Activated effector memory CD4-positive, alpha-beta T cell treated with Interleukin-2 at 50 U/mL for 16 hours (primary cell): ENCODE measurements around the gene ARFRP1.
"Not testable (repeated sequence)": the region's sequence is repeated elsewhere in the genome, so short reads cannot be mapped to it uniquely, and the experiment has no call there.

Source experiments
- DNase-seq: peaks from one replicate; pipeline ENCODE4 v3.0.0-alpha.2; 2020

ARFRP1 gene

DNA sequence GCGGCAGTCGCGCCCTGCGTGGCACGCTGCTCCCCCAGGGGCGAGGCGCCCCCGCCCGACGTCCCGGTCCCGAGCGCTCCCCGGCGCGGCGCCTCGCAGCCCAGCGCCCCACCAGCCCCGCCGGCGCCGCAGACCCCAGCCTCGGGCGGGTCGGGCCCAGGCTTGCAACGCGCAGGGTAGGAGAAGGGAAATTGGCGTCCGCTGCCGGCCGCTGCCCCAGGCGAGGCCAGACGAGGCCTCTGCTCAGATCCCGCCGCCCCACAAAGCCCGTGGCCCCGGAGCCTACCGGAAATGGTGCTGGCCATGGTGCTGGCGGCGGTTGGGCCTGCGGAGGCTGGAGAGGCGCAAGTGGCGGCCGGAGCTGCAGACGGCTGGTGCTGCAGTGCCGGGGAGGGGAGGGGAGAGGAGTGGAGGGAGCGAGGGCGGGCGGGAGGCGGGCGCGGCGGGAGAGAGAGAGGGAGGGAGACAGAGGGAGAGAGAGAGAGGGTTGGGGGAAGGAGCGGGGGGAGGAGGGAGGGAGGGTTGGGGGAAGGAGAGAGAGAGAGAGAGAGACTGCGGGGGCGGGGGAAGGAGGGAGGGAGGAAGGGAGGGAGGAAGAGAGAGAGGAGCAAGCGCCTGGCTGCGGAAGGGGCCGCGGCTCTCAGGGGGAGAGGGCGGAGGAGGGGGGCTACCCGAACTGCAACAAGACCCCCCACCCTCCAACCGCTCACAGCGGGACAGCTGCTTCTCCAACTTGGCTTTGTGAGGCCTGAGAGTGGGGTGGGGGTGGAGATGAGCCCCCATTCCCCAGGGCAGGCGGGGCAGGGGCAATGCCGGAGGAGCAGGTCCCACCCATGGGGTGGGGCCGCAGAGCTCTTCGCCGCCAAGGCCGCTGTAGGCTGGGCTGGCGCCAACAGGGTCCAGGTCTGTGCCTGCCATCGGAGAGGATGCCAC is 54.5 kb downstream of the ARFRP1 start, which contains the start of gene STMN3:
STMN3 (minus strand) TSS at position 384 of the 933 bp plus-strand sequence; CDS start at position 305, 79 bp downstream.
- peak; percentile 62 for DNase-seq

DNA sequence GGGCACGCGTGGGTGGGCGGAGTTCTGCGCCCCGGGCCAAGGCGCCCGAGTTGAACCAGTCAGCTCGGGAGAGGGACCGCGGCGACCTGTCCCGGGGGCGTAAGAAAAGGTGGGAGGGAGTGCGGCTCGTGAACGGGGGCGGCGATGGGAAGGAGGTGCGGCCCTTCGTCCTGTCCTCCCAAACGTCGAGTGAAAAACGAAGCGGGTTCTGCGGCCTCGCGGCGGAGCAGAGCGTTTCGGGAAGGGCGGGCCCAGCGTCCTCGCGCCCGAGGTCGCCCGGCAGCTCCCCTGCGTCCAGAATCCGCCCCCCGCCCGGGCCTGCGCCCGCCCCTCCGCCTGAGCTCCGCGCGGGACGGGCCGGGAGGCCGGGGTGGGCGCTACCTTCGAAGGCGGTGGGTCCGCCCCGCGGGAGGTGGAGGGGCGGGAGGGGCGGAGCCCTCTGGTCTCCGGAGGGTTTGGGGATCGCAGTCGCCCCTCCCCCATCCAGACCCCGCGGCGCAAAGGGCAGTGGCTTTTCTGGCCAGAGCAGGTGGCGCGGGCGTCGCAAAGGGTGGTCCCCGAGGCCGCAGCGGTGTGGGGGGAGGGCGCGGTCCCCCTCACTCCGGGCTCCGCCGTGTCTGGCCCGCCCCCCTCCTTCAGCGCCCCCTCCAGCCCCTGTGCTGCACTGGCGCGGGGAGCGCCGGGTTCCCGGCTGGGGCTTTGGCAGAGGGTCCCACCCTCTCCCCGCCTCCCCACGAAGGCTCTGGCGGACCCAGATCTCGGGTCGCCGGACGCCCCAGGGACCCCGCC is 55.4 kb downstream of the ARFRP1 start:
- peak; percentile 25 for DNase-seq

DNA sequence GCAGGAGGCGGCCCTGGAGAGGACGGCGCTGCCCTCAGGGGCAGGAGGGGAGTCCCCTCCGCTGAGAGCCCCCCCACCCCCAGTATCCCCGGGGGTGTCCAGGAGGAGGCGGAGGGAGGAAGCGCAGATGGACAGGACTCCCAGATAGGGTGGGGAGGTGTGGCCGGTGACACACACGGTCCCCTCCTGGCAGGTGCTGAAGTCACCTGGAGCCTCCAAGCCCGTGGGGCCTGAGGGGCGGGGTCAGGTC is 55.9 kb downstream of the ARFRP1 start:
- no peak for DNase-seq

DNA sequence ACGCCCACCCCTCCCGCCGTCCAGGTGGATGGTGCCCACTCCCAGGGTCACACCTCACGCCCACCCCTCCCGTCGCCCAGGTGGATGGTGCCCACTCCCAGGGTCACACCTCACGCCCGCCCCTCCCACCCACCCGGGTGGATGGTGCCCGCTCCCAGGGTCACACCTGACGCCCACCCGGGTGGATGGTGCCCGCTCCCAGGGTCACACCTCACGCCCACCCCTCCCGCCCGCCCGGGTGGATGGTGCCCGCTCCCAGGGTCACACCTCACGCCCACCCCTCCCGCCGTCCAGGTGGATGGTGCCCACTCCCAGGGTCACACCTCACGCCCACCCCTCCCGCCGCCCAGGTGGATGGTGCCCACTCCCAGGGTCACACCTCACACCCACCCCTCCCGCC is 57.3 kb downstream of the ARFRP1 start:
- not testable (repeated sequence) for DNase-seq

DNA sequence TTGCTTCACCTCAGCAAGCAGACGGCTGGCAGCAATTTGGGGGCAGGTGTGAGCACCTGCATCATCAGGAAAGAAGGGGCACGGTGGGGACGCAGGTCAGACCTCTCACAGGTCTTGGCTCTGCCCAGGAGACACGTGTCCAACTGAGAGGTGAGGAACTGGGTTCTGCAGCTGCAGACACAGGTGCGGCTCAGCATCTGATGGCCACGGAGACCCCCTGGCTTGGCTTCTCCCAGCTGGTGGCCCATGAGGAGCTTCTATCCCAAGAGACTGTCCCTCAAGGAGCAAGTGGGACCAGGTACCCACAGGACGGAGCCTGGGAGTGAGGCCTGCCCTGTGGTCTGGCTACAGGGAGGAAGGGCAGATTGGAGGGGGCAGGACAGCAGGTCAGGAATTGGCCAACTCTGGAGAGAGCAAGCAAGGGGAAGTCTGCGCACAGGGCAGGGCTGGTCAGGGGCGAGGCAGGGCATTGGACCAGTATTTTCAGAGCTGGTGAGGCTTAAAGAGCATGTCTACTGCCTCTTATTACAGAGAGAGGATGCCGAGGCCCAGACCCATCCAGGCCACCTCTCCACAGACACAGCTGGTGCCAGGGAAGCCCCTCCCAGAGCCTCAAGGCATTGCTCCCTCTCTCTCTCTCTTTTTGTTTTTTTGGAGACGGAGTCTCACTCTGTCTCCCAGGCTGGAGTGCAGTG is 58.7 kb downstream of the ARFRP1 start:
- DNase-seq = no peak
